Mesendoderm (in vitro differentiated cells): ENCODE data around the gene AGER.
A peak's percentile ranks its signal among the peaks of the same experiment; 100 is the strongest.
"Not testable (repeated sequence)": the region's sequence is repeated elsewhere in the genome, so short reads cannot be mapped to it uniquely, and the experiment has no call there.

Experiments
- DNase-seq: peaks from one replicate; pipeline ENCODE4 v3.0.0; 2013
- H2AK5ac ChIP-seq: 2 replicates; pipeline ENCODE4 v1.6.1; 2013; ENCODE audit warnings: low read length, inconsistent platforms
- H2BK120ac ChIP-seq: 2 replicates; pipeline ENCODE4 v1.6.1; 2013; ENCODE audit warnings: low read depth, mild to moderate bottlenecking, low read length, moderate library complexity, mixed read lengths
- H2BK15ac ChIP-seq: replicated peaks from 2 replicates; pipeline ENCODE4 v1.6.1; 2013; ENCODE audit warnings: low read depth, mild to moderate bottlenecking, moderate library complexity
- H2BK5ac ChIP-seq: 2 replicates; pipeline ENCODE4 v1.6.1; 2013; ENCODE audit warnings: low read length, inconsistent platforms
- H3K18ac ChIP-seq: 2 replicates; pipeline ENCODE4 v1.6.1; 2013; ENCODE audit warnings: mild to moderate bottlenecking, low read length, mixed read lengths
- H3K23ac ChIP-seq: one replicate; pipeline ENCODE4 v1.6.1; 2013; ENCODE audit warnings: low read length
- H3K27ac ChIP-seq: 2 replicates; pipeline ENCODE4 v1.5.1; 2013; ENCODE audit warnings: low read depth, mild to moderate bottlenecking, inconsistent platforms, low read length, moderate library complexity
- H3K27me3 ChIP-seq: 2 replicates; pipeline ENCODE4 v1.6.1; 2013; ENCODE audit warnings: low read length, control low read depth, mild to moderate bottlenecking, inconsistent platforms; ENCODE audit not compliant: insufficient read depth, poor library complexity
- H3K36me3 ChIP-seq: 2 replicates; pipeline ENCODE4 v1.6.1; 2013; ENCODE audit warnings: low read length, inconsistent platforms; ENCODE audit not compliant: control insufficient read depth, insufficient read depth
- H3K4ac ChIP-seq: one replicate; pipeline ENCODE4 v1.6.1; 2013; ENCODE audit warnings: low read depth, mild to moderate bottlenecking, low read length, moderate library complexity
- H3K4me1 ChIP-seq: 2 replicates; pipeline ENCODE4 v1.6.1; 2013; ENCODE audit warnings: low read depth, low read length, inconsistent platforms; ENCODE audit not compliant: control insufficient read depth
- H3K4me2 ChIP-seq: 2 replicates; pipeline ENCODE4 v1.6.1; 2013; ENCODE audit warnings: low read length
- H3K4me3 ChIP-seq: 2 replicates; pipeline ENCODE4 v1.5.1; 2013; ENCODE audit warnings: mild to moderate bottlenecking, low read length
- H3K56ac ChIP-seq: one replicate; pipeline ENCODE4 v1.6.1; 2013; ENCODE audit warnings: low read length
- H3K79me1 ChIP-seq: 2 replicates; pipeline ENCODE4 v1.6.1; 2013; ENCODE audit warnings: low read length, inconsistent platforms
- H3K79me2 ChIP-seq: 2 replicates; pipeline ENCODE4 v1.6.1; 2013; ENCODE audit warnings: mild to moderate bottlenecking, low read length; ENCODE audit not compliant: control insufficient read depth, insufficient read depth
- H3K9ac ChIP-seq: 2 replicates; pipeline ENCODE4 v1.6.1; 2013; ENCODE audit warnings: low read length, inconsistent platforms
- H4K5ac ChIP-seq: one replicate; pipeline ENCODE4 v1.6.1; 2013; ENCODE audit warnings: low read length
- H4K8ac ChIP-seq: one replicate; pipeline ENCODE4 v1.6.1; 2013; ENCODE audit warnings: low read depth, mild to moderate bottlenecking, control low read depth, low read length, moderate library complexity
- WGBS: extraction: QIAGEN DNeasy Blood & Tissue Kit; methylation state at CpG from one replicate; pipeline ENCODE4 v1.1.7; 2013; ENCODE audit warnings: low lambda C conversion rate, missing lambda C conversion rate; ENCODE audit not compliant: insufficient coverage; ENCODE audit errors: extremely low coverage; 5-methylcytosine and 5-hydroxymethylcytosine counted together

Gene AGER

DNA sequence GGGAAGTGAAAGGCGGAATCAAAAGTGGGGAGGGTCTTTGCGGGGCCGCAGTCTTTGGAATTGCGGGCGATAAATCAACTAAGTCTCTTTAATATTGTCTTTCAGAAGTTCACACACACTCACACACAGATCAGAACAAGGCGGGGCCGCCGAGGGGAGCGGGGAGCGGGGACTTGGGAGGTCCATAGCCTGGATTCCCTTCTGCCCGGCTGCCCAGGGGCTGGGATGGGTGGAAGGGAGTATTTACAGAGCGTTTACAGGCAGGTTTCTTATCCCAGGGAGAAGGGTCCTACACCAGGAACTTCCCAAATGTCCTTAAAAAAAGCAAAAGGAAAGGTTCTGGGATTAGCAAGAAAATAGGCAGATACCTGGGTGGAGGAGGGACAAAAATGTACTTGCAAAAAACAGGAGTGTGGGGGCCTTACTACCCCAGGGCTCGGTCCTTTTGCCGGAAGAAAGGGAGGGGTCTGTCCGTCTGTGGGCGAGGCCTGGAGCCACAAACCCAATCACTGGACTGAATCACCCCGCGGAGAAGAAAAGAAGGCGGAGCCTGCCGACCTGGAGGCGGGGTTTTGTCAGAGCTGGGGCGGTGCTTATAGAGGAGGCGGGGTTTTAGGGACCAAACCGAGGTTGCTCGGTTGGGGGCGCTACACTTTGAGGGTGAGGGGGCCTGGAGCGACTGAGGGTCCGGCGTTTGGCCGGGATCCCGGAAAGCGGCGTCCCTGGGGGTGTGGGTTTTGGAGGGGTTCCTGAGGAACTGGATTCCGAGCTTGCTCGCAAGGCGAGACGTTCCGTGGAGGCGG lies 35.6 kb downstream of the AGER start:
- Histone ChIP-seq H3K79me2 (no peaks in the 10 kb centered on the region), H4K8ac (no peak overlapping the region), H3K4me1 (peaks cover 21% of the 10 kb centered on the region), H2AK5ac (no peak overlapping the region), H3K9ac (no peak overlapping the region), H2BK120ac (no peak overlapping the region), H3K4ac (no peak overlapping the region), H3K23ac (no peak overlapping the region), H2BK5ac (no peak overlapping the region), H3K4me3 (no peak overlapping the region), H2BK15ac (no peak overlapping the region), H4K5ac (no peak overlapping the region), H3K18ac (no peak overlapping the region), H3K56ac (no peak overlapping the region), H3K4me2 (no peak overlapping the region), H3K27me3 (no peaks in the 10 kb centered on the region), H3K79me1 (no peaks in the 10 kb centered on the region), H3K27ac (no peak overlapping the region), H3K36me3 (no peaks in the 10 kb centered on the region)
- DNase-seq = peak; percentile 56
- no CpG with 5 or more reads among the region's 39 CpGs for WGBS

DNA sequence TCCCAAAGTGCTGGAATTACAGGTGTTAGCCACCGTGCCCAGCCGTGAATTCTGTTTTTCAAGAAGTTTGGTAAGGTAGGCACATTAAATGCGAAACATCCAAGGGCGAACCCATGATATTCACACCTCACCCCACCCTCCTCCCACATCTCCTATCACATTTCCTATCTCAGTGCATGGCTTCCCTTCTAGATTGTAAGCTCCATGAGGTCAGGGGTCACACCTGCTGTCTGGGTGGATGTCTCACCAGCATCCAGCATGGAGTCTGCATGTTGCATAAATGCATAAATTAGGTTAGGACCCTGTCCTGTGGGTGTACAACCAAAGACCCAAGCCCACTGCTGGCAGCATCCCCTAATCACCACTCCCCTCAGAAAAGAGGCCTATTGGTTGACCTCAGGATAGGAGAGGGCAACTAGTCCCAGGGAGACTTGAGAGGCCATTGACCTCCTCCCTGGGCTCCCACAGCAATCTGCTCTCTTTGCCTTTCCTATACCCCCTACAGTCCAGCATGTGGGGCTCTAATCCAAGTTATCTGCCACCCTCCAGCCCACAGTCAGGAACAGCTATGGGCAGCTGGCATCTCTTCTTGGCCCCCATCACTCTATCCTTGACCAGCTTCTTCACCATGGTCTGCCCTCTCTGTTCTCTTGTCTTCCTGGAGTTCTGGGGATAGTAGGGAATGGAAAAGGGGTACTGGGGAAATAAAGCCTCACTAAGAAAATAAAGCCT lies 36.5 kb downstream of the AGER start:
- no peak overlapping the region for H4K8ac ChIP-seq
- no peak overlapping the region for H3K27ac ChIP-seq
- H3K79me1 ChIP-seq = no peaks in the 10 kb centered on the region
- no peaks in the 10 kb centered on the region for H3K27me3 ChIP-seq
- H3K56ac ChIP-seq = no peak overlapping the region
- no peaks in the 10 kb centered on the region for H3K36me3 ChIP-seq
- H3K4ac ChIP-seq = no peak overlapping the region
- no peak overlapping the region for H3K4me2 ChIP-seq
- no peak overlapping the region for H3K18ac ChIP-seq
- H3K79me2 ChIP-seq = no peaks in the 10 kb centered on the region
- no peak overlapping the region for H3K4me3 ChIP-seq
- peaks cover 18% of the 10 kb centered on the region for H3K4me1 ChIP-seq
- WGBS = no CpG with 5 or more reads among the region's 4 CpGs
- no peak overlapping the region for H3K23ac ChIP-seq
- no peak overlapping the region for H2BK15ac ChIP-seq
- H2BK5ac ChIP-seq = no peak overlapping the region
- H2AK5ac ChIP-seq = no peak overlapping the region
- no peak for DNase-seq
- no peak overlapping the region for H4K5ac ChIP-seq
- no peak overlapping the region for H2BK120ac ChIP-seq
- no peak overlapping the region for H3K9ac ChIP-seq

DNA sequence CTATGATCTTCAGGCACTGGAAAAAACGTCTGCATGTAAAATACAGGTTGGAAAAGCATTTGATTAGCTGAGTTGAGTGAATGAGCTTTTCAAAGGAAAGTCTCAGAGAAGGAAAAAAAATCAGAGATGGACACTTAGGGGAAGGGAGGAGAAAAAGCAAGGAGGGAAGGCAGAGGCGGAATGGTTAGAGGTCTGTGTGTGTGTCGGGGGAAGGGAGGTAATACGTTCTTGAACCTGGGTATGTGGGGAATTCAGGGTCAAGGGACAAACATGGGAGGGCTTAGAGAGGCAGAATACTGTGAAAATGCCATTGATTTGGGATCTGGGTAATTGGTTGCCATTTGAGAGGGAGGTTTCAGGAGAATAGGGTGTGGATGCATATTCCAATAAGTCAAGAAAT lies 37.4 kb downstream of the AGER start:
- WGBS = no CpG with 5 or more reads among the region's 4 CpGs
- no peak overlapping the region for H3K4me3 ChIP-seq
- H4K8ac ChIP-seq = no peak overlapping the region
- no peaks in the 10 kb centered on the region for H3K79me1 ChIP-seq
- no peak overlapping the region for H2BK15ac ChIP-seq
- H3K56ac ChIP-seq = peak overlapping the region; percentile 45
- H3K23ac ChIP-seq = no peak overlapping the region
- H3K36me3 ChIP-seq = no peaks in the 10 kb centered on the region
- H3K4me2 ChIP-seq = no peak overlapping the region
- no peak overlapping the region for H3K27ac ChIP-seq
- H3K9ac ChIP-seq = peak overlapping the region; percentile 35
- peak; percentile 79 for DNase-seq
- no peak overlapping the region for H4K5ac ChIP-seq
- peak overlapping the region; percentile 67 for H2BK5ac ChIP-seq
- H3K27me3 ChIP-seq = no peaks in the 10 kb centered on the region
- no peak overlapping the region for H2BK120ac ChIP-seq
- no peaks in the 10 kb centered on the region for H3K79me2 ChIP-seq
- no peak overlapping the region for H2AK5ac ChIP-seq
- H3K18ac ChIP-seq = no peak overlapping the region
- H3K4ac ChIP-seq = no peak overlapping the region
- peaks cover 15% of the 10 kb centered on the region for H3K4me1 ChIP-seq

DNA sequence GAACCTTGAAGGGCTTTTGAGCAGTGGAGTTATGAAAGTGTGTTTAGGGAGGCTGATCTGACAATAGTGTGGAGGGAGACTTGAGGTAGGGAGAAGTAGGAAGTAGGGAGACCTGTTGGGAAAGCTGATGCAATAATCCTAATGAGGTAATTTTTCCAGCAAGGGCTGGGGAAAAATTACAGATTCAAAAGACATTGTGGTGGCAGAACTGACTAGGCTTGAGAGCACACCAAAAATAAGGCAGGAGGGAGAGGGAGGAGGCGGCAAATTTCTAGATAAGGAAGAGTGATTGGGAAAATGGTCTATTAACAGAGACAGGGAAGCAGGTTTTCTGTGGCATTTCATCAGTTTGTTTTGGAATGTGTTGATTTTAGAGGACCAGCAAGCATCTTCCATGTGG lies 37.8 kb downstream of the AGER start:
- no CpG with 5 or more reads among the region's 1 CpG for WGBS
- Histone ChIP-seq H3K4me3 (no peak overlapping the region), H3K27me3 (no peaks in the 10 kb centered on the region), H3K56ac (peak overlapping the region; percentile 45), H3K23ac (no peak overlapping the region), H4K8ac (no peak overlapping the region), H3K27ac (no peak overlapping the region), H2BK120ac (no peak overlapping the region), H3K9ac (peak overlapping the region; percentile 35), H4K5ac (no peak overlapping the region), H2BK5ac (no peak overlapping the region), H3K79me2 (no peaks in the 10 kb centered on the region), H3K18ac (peak overlapping the region; percentile 32), H2AK5ac (no peak overlapping the region), H3K79me1 (no peaks in the 10 kb centered on the region), H3K36me3 (no peaks in the 10 kb centered on the region), H3K4me1 (peaks cover 13% of the 10 kb centered on the region), H2BK15ac (no peak overlapping the region), H3K4me2 (no peak overlapping the region), H3K4ac (peak overlapping the region; percentile 24)
- peak; percentile 45 for DNase-seq

DNA sequence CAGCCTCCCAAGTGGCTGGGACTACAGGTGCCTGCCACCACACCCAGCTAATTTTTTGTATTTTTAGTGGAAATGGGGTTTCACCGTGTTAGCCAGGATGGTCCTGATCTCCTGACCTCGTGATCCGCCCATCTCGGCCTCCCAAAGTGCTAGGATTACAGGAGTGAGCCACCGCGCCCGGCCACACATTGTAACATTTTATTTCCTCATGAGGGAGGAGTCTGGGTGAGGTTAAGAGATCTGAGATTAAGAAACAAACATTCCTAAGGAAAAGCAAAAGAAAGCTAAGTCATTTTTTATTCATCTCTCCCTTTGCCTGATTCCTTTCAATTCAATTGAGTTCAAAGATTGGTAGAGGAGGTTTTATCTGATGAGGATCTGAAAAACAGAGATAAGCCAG lies 39.8 kb downstream of the AGER start:
- H3K27ac ChIP-seq = not testable (repeated sequence)
- WGBS = no CpG with 5 or more reads among the region's 7 CpGs

More for the DNA sequence above, 39.8 kb downstream of the AGER start:
- not testable (repeated sequence) for H3K79me2 ChIP-seq, H2AK5ac ChIP-seq, H3K9ac ChIP-seq, H3K23ac ChIP-seq, DNase-seq, H3K4me3 ChIP-seq, H3K4me2 ChIP-seq, H3K56ac ChIP-seq, H3K4ac ChIP-seq, H4K5ac ChIP-seq, H4K8ac ChIP-seq, H3K18ac ChIP-seq, H3K27me3 ChIP-seq, H3K4me1 ChIP-seq, H3K79me1 ChIP-seq, H2BK15ac ChIP-seq, H3K36me3 ChIP-seq, H2BK120ac ChIP-seq, H2BK5ac ChIP-seq
